ENCODE measurements around the gene LST1.

DNA sequence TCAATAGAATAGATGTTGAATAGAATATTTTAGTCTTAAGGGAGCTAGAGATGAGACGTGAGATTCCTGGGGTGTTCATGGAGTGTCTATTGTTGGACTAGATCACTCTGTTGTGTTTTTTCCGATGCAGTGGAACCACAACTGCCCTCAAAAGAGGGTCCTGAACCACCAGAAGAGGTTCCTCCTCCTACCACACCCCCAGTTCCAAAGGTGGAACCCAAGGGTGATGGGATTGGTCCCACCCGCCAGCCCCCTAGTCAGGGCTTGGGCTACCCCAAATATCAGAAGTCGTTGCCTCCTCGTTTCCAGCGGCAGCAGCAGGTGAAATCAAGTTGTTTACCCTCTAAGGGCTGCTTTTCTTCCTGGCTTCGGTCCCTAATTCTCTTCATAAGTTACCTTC lies 42.9 kb downstream of the LST1 start:
- TF ChIP-seq, protein P1, sequence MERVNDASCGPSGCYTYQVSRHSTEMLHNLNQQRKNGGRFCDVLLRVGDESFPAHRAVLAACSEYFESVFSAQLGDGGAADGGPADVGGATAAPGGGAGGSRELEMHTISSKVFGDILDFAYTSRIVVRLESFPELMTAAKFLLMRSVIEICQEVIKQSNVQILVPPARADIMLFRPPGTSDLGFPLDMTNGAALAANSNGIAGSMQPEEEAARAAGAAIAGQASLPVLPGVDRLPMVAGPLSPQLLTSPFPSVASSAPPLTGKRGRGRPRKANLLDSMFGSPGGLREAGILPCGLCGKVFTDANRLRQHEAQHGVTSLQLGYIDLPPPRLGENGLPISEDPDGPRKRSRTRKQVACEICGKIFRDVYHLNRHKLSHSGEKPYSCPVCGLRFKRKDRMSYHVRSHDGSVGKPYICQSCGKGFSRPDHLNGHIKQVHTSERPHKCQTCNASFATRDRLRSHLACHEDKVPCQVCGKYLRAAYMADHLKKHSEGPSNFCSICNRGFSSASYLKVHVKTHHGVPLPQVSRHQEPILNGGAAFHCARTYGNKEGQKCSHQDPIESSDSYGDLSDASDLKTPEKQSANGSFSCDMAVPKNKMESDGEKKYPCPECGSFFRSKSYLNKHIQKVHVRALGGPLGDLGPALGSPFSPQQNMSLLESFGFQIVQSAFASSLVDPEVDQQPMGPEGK (CRISPR knock-in tag; IDR thresholded peaks at IDR 0.05; ENCODE audit: borderline replicate concordance): no peak
- TF ChIP-seq PPARA (CRISPR knock-in tag; IDR thresholded peaks at IDR 0.05; ENCODE audit: borderline replicate concordance): no peak
- no peak for TF ChIP-seq GLIS3 (CRISPR knock-in tag; IDR thresholded peaks at IDR 0.05)
- no peak for TF ChIP-seq ZNF70 (CRISPR knock-in tag; IDR thresholded peaks at IDR 0.05)
- TF ChIP-seq, protein P2, sequence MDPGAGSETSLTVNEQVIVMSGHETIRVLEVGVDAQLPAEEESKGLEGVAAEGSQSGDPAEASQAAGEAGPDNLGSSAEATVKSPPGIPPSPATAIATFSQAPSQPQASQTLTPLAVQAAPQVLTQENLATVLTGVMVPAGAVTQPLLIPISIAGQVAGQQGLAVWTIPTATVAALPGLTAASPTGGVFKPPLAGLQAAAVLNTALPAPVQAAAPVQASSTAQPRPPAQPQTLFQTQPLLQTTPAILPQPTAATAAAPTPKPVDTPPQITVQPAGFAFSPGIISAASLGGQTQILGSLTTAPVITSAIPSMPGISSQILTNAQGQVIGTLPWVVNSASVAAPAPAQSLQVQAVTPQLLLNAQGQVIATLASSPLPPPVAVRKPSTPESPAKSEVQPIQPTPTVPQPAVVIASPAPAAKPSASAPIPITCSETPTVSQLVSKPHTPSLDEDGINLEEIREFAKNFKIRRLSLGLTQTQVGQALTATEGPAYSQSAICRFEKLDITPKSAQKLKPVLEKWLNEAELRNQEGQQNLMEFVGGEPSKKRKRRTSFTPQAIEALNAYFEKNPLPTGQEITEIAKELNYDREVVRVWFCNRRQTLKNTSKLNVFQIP (CRISPR knock-in tag; IDR thresholded peaks at IDR 0.05; ENCODE audit: borderline replicate concordance, low read depth): no peak
- TF ChIP-seq ZC3H10 (CRISPR knock-in tag; IDR thresholded peaks at IDR 0.05): no peak
- TF ChIP-seq, protein P3, sequence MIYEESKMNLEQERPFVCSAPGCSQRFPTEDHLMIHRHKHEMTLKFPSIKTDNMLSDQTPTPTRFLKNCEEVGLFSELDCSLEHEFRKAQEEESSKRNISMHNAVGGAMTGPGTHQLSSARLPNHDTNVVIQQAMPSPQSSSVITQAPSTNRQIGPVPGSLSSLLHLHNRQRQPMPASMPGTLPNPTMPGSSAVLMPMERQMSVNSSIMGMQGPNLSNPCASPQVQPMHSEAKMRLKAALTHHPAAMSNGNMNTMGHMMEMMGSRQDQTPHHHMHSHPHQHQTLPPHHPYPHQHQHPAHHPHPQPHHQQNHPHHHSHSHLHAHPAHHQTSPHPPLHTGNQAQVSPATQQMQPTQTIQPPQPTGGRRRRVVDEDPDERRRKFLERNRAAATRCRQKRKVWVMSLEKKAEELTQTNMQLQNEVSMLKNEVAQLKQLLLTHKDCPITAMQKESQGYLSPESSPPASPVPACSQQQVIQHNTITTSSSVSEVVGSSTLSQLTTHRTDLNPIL (CRISPR knock-in tag; IDR thresholded peaks at IDR 0.05; ENCODE audit: low read depth): no peak
- no peak for TF ChIP-seq CSDC2 (CRISPR knock-in tag; IDR thresholded peaks at IDR 0.05)
- no peak for TF ChIP-seq ZFP3 (CRISPR knock-in tag; IDR thresholded peaks at IDR 0.05)
- TF ChIP-seq RARB (CRISPR knock-in tag; IDR thresholded peaks at IDR 0.05): no peak
- TF ChIP-seq ZNF8 (CRISPR knock-in tag; IDR thresholded peaks at IDR 0.05): no peak
- TF ChIP-seq ZFP30 (CRISPR knock-in tag; IDR thresholded peaks at IDR 0.05): no peak

All from SK-N-SH treated with all-trans-retinoic acid at 6 μM for 48 hours (cell line).